ENCODE measurements around the gene KLRF2.

KLRF2 gene

GRCh38 chr12:9880532-9881078 is 684 bp upstream of the KLRF2 start:
- Histone ChIP-seq H3F3A (ENCODE audit: low read depth) (no peaks in the 10 kb centered on the region), H3K79me2 (ENCODE audit: insufficient read depth, low read length) (peaks cover 20% of the 10 kb centered on the region), H3K9me2 (replicated peaks; ENCODE audit: low read depth, low read length) (no peaks in the 10 kb centered on the region), H3K4me1 (ENCODE audit: insufficient read depth, low read length, poor library complexity, severe bottlenecking) (peaks cover 24% of the 10 kb centered on the region), H3K4me3 (ENCODE audit: low read length, poor library complexity, severe bottlenecking) (no peak overlapping the region), H3K4me2 (ENCODE audit: low read depth, low read length, poor library complexity, severe bottlenecking) (peak overlapping the region; percentile 74), H2AFZ (ENCODE audit: low read length) (no peak overlapping the region), H3K9me3 (ENCODE audit: insufficient read depth, low read depth, low read length) (no peaks in the 10 kb centered on the region), H3K9ac (ENCODE audit: low read depth, low read length, poor library complexity, severe bottlenecking) (peak overlapping the region; percentile 61), H4K20me1 (ENCODE audit: insufficient read depth, low read length, poor library complexity, severe bottlenecking) (no peaks in the 10 kb centered on the region), H3K27me3 (ENCODE audit: insufficient read depth, low read length, poor library complexity, severe bottlenecking) (no peaks in the 10 kb centered on the region), H3K36me3 (ENCODE audit: insufficient read depth, low read length) (no peaks in the 10 kb centered on the region)
- TF ChIP-seq EZH2phosphoT487 (IDR thresholded peaks at IDR 0.05; ENCODE audit: borderline replicate concordance): no peak
- no peak for TF ChIP-seq CTCF (conservative IDR thresholded peaks at IDR 0.05; ENCODE audit: low read length)

- Histone ChIP-seq H3K4me2 (ENCODE audit: low read depth, low read length, poor library complexity, severe bottlenecking) (peak overlapping the region; percentile 44), H3K27me3 (ENCODE audit: insufficient read depth, low read length, poor library complexity, severe bottlenecking) (no peaks in the 10 kb centered on the region), H3K79me2 (ENCODE audit: insufficient read depth, low read length) (peaks cover 27% of the 10 kb centered on the region), H3K4me3 (ENCODE audit: low read length, poor library complexity, severe bottlenecking) (peak overlapping the region; percentile 58), H3K36me3 (ENCODE audit: insufficient read depth, low read length) (no peaks in the 10 kb centered on the region), H3F3A (ENCODE audit: low read depth) (no peaks in the 10 kb centered on the region), H2AFZ (ENCODE audit: low read length) (no peak overlapping the region), H3K4me1 (ENCODE audit: insufficient read depth, low read length, poor library complexity, severe bottlenecking) (peaks cover 24% of the 10 kb centered on the region), H3K9me3 (ENCODE audit: insufficient read depth, low read depth, low read length) (no peaks in the 10 kb centered on the region), H3K9me2 (replicated peaks; ENCODE audit: low read depth, low read length) (no peaks in the 10 kb centered on the region), H3K9ac (ENCODE audit: low read depth, low read length, poor library complexity, severe bottlenecking) (peak overlapping the region; percentile 63), H4K20me1 (ENCODE audit: insufficient read depth, low read length, poor library complexity, severe bottlenecking) (no peaks in the 10 kb centered on the region)
- no peak for TF ChIP-seq EZH2phosphoT487 (IDR thresholded peaks at IDR 0.05; ENCODE audit: borderline replicate concordance)
- TF ChIP-seq CTCF (conservative IDR thresholded peaks at IDR 0.05; ENCODE audit: low read length): no peak
These were observed 699 bp downstream of the KLRF2 start for GRCh38 chr12:9881988-9882387.

- no peak overlapping the region for H2AFZ ChIP-seq (ENCODE audit: low read length)
- H3K79me2 ChIP-seq (ENCODE audit: insufficient read depth, low read length): peaks cover 27% of the 10 kb centered on the region
- no peak for TF ChIP-seq EZH2phosphoT487 (IDR thresholded peaks at IDR 0.05; ENCODE audit: borderline replicate concordance)
- TF ChIP-seq CTCF (conservative IDR thresholded peaks at IDR 0.05; ENCODE audit: low read length): no peak
- H3K4me2 ChIP-seq (ENCODE audit: low read depth, low read length, poor library complexity, severe bottlenecking): peak overlapping the region; percentile 61
- H3K4me1 ChIP-seq (ENCODE audit: insufficient read depth, low read length, poor library complexity, severe bottlenecking): peaks cover 24% of the 10 kb centered on the region
- no peaks in the 10 kb centered on the region for H3K9me2 ChIP-seq (replicated peaks; ENCODE audit: low read depth, low read length)
- H3K4me3 ChIP-seq (ENCODE audit: low read length, poor library complexity, severe bottlenecking): peak overlapping the region; percentile 59
- H4K20me1 ChIP-seq (ENCODE audit: insufficient read depth, low read length, poor library complexity, severe bottlenecking): no peaks in the 10 kb centered on the region
- peak overlapping the region; percentile 63 for H3K9ac ChIP-seq (ENCODE audit: low read depth, low read length, poor library complexity, severe bottlenecking)
- H3K27me3 ChIP-seq (ENCODE audit: insufficient read depth, low read length, poor library complexity, severe bottlenecking): no peaks in the 10 kb centered on the region
- H3F3A ChIP-seq (ENCODE audit: low read depth): no peaks in the 10 kb centered on the region
- no peaks in the 10 kb centered on the region for H3K9me3 ChIP-seq (ENCODE audit: insufficient read depth, low read depth, low read length)
- no peaks in the 10 kb centered on the region for H3K36me3 ChIP-seq (ENCODE audit: insufficient read depth, low read length)
These were observed 1.9 kb downstream of the KLRF2 start for GRCh38 chr12:9883175-9883574.
